ENCODE measurements around the gene HOXC10. TPM values are rescaled to one million over a fixed set of nuclear protein-coding genes. Genes with fewer than 3 reads are reported as not detected.

Gene HOXC10
- total and polyA plus RNA-seq, 9 donors, result 0.15 to 15.4 (median 2.0) TPM; not detected in 2

GRCh38 chr12:54006559-54007220 is 21.7 kb downstream of the HOXC10 start:
- intact Hi-C loops (cut with DNase I), result loop anchor here in 3 of 4 donors (2.0 to 10.0 kb wide), 5 partner anchors 186 to 368 kb away; partner anchors contain the start of gene GPR84 (in 2 of the 3)
- TF ChIP-seq, protein P1, sequence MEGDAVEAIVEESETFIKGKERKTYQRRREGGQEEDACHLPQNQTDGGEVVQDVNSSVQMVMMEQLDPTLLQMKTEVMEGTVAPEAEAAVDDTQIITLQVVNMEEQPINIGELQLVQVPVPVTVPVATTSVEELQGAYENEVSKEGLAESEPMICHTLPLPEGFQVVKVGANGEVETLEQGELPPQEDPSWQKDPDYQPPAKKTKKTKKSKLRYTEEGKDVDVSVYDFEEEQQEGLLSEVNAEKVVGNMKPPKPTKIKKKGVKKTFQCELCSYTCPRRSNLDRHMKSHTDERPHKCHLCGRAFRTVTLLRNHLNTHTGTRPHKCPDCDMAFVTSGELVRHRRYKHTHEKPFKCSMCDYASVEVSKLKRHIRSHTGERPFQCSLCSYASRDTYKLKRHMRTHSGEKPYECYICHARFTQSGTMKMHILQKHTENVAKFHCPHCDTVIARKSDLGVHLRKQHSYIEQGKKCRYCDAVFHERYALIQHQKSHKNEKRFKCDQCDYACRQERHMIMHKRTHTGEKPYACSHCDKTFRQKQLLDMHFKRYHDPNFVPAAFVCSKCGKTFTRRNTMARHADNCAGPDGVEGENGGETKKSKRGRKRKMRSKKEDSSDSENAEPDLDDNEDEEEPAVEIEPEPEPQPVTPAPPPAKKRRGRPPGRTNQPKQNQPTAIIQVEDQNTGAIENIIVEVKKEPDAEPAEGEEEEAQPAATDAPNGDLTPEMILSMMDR (IDR thresholded peaks at IDR 0.05), result no peak
- TF ChIP-seq POLR2A (IDR thresholded peaks at IDR 0.05) (no peak), EP300 (IDR thresholded peaks at IDR 0.05) (no peak)
- peak overlapping the region; percentile 14 for H3K4me3 ChIP-seq
- H3K36me3 ChIP-seq, result no peaks in the 10 kb centered on the region
- peaks cover 2% of the 10 kb centered on the region for H3K4me1 ChIP-seq (ENCODE audit: insufficient read depth)
- DNase-seq, result no peak
- 64 to 78% (median 69%) methylated on average over 22 of the region's 22 CpGs for WGBS, 3 donors
- no peaks in the 10 kb centered on the region for H3K9me3 ChIP-seq
- peak overlapping the region in 1 of 2 donors; percentile 13 for H3K27ac ChIP-seq
- H3K27me3 ChIP-seq, result no peaks in the 10 kb centered on the region

GRCh38 chr12:54007538-54008259 is 22.8 kb downstream of the HOXC10 start:
- peak in 1 of 5 donors; percentile 35 for DNase-seq
- H3K4me3 ChIP-seq, result no peak overlapping the region
- intact Hi-C loops (cut with DNase I), result loop anchor here in 3 of 4 donors (2.0 to 10.0 kb wide), 6 partner anchors 185 to 367 kb away; partner anchors contain the start of gene GPR84 (in 2 of the 3)
- H3K27me3 ChIP-seq, result no peaks in the 10 kb centered on the region
- no peak overlapping the region for H3K27ac ChIP-seq
- 67 to 87% (median 82%) methylated on average over 2 of the region's 2 CpGs for WGBS, 3 donors
- H3K36me3 ChIP-seq, result no peaks in the 10 kb centered on the region
- H3K9me3 ChIP-seq, result no peaks in the 10 kb centered on the region
- TF ChIP-seq, protein P1 (IDR thresholded peaks at IDR 0.05), result no peak
- TF ChIP-seq POLR2A (IDR thresholded peaks at IDR 0.05), result no peak
- TF ChIP-seq EP300 (IDR thresholded peaks at IDR 0.05), result no peak
- H3K4me1 ChIP-seq (ENCODE audit: insufficient read depth), result peaks cover 2% of the 10 kb centered on the region

DNA sequence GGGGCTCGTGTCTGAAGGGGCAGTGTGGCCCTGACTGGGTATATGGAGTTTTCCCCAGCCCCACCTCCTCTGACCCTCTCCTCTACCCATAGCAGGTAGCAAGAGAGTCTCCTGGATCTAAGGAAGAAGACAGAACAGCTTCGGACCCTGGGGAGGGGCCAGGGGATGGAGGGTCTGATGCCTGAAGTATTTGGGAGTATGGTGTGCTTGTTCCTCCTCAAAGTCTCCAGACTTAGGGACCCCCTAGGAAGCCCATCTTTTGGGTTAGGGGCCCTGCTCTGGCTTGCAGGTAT is 23.3 kb downstream of the HOXC10 start:
- 64 to 69% (median 66%) methylated on average over 2 of the region's 2 CpGs for WGBS, 3 donors
- peak in 1 of 5 donors; percentile 40 for DNase-seq
- no peak overlapping the region for H3K4me3 ChIP-seq
- TF ChIP-seq, protein P1 (IDR thresholded peaks at IDR 0.05), result no peak
- TF ChIP-seq EP300 (IDR thresholded peaks at IDR 0.05) (no peak), POLR2A (IDR thresholded peaks at IDR 0.05) (no peak)
- H3K9me3 ChIP-seq, result no peaks in the 10 kb centered on the region
- no peaks in the 10 kb centered on the region for H3K36me3 ChIP-seq
- intact Hi-C loops (cut with DNase I), result loop anchor here in 3 of 4 donors (2.0 to 10.0 kb wide), 4 partner anchors 184 to 367 kb away; partner anchors contain the start of gene GPR84 (in 2 of the 3)
- peaks cover 2% of the 10 kb centered on the region for H3K4me1 ChIP-seq (ENCODE audit: insufficient read depth)
- H3K27me3 ChIP-seq, result no peaks in the 10 kb centered on the region
- H3K27ac ChIP-seq, result peak overlapping the region in 1 of 2 donors; percentile 47

DNA sequence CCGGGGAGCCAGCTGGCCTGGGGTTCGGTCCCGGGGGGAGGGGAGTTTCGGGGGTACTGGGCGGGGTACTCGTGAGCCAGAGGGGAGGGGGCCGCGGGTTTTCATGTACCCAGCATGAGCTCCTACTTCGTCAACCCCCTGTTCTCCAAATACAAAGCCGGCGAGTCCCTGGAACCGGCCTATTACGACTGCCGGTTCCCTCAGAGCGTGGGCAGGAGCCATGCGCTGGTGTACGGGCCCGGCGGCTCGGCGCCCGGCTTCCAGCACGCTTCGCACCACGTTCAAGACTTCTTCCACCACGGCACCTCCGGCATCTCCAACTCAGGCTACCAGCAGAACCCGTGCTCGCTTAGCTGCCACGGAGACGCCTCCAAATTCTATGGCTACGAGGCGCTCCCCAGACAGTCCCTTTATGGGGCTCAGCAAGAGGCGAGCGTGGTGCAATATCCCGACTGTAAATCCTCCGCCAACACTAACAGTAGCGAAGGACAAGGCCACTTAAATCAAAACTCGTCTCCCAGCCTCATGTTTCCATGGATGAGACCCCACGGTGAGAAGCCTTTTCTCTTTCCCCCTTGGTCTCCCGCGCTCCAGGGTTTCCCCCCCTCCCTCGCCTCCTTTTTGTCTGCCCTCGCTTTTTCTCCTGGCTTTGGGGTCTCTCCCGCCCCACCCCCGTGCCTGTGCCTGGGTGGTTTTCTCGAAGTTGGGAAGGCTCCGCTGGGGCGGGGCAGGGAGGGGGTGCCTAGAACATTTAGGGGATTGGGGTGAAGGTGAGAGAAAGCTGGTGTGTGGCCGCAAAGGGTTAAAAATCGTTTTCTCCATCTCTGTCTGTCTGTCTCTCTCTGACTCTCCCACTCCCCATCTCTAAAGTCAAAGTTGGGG is 24.5 kb downstream of the HOXC10 start:
- no peaks in the 10 kb centered on the region for H3K27me3 ChIP-seq
- no peak for TF ChIP-seq POLR2A (IDR thresholded peaks at IDR 0.05)
- TF ChIP-seq EP300 (IDR thresholded peaks at IDR 0.05), result no peak
- TF ChIP-seq, protein P1 (IDR thresholded peaks at IDR 0.05), result no peak
- peak in 3 of 5 donors; percentile 49 to 76 (median 70) for DNase-seq
- peak overlapping the region; percentile 47 for H3K4me3 ChIP-seq
- intact Hi-C loops (cut with DNase I), result loop anchor here in 3 of 4 donors (2.0 to 10.0 kb wide), 4 partner anchors 183 to 365 kb away; partner anchors contain the start of gene GPR84 (in 2 of the 3)
- H3K27ac ChIP-seq, result peak overlapping the region; percentile 64 to 74
- no peaks in the 10 kb centered on the region for H3K9me3 ChIP-seq
- H3K4me1 ChIP-seq (ENCODE audit: insufficient read depth), result peaks cover 2% of the 10 kb centered on the region
- WGBS, 3 donors, result 5 to 9% (median 5%) methylated on average over 38 to 51 of the region's 51 CpGs
- no peaks in the 10 kb centered on the region for H3K36me3 ChIP-seq

Measured in ovary (tissue), 9 donors.